PC-3 (cell line): Measurements from ENCODE around the gene EPB41L5. TPM values are rescaled to one million over a fixed set of nuclear protein-coding genes. Genes with fewer than 3 reads are reported as not detected.

ENCODE experiments used
- ATAC-seq: fragments of 200-7000 bp; cut with Tn5 transposase; 2 replicates; pipeline ENCODE4 v1.9.1; 2020; ENCODE audit warnings: mild to moderate bottlenecking, moderate library complexity
- BruUV-seq: library from RNA; stranded (reverse); fragments of 400-500 nt; replicated peaks from 2 replicates; lab custom pipeline; 2021; lab: Mats Ljungman, UMichigan
- CTCF ChIA-PET: fragments of 300-600 bp; sonication (Branson Sonifier 250); formaldehyde crosslinking; loops from one replicate; lab custom pipeline; 2022; ENCODE audit warnings: antibody characterized with exemption; lab: Charles Lee
- POLR2A ChIA-PET: fragments of 300-600 bp; sonication (Branson Sonifier 250); formaldehyde crosslinking; loops from one replicate; lab custom pipeline; 2022; ENCODE audit warnings: antibody characterized with exemption; ENCODE audit not compliant: unreplicated experiment; lab: Charles Lee
- DNase-seq: peaks from one replicate; pipeline ENCODE4 v3.0.0-alpha.2; 2015
- H2AFZ ChIP-seq: fragments of 300-600 bp; sonication (generic); 2 replicates; pipeline ENCODE4 v1.6.0; 2016; ENCODE audit warnings: antibody characterized with exemption, low read length
- H3F3A ChIP-seq: fragments of 300-600 bp; sonication (generic); one replicate; pipeline ENCODE4 v1.6.0; 2017; ENCODE audit warnings: antibody characterized with exemption, low read length, control low read depth, mild to moderate bottlenecking; ENCODE audit not compliant: unreplicated experiment
- H3K27ac ChIP-seq: fragments of 300-600 bp; sonication (generic); 2 replicates; pipeline ENCODE4 v1.5.1; 2016; ENCODE audit warnings: mild to moderate bottlenecking, low read length
- H3K27me3 ChIP-seq: fragments of 300-600 bp; sonication (generic); 2 replicates; pipeline ENCODE4 v1.6.1; 2016; ENCODE audit warnings: low read length, mixed read lengths
- H3K36me3 ChIP-seq: fragments of 300-600 bp; sonication (generic); 2 replicates; pipeline ENCODE4 v1.6.1; 2016; ENCODE audit warnings: low read depth, mixed run types, low read length, mixed read lengths
- H3K4me1 ChIP-seq: fragments of 300-600 bp; sonication (generic); 2 replicates; pipeline ENCODE4 v1.5.1; 2016; ENCODE audit warnings: low read length; ENCODE audit not compliant: insufficient read depth
- H3K4me2 ChIP-seq: fragments of 300-600 bp; sonication (generic); 2 replicates; pipeline ENCODE4 v1.6.0; 2016; ENCODE audit warnings: low read length
- H3K4me3 ChIP-seq: fragments of 300-600 bp; sonication (generic); 2 replicates; pipeline ENCODE4 v1.5.1; 2016; ENCODE audit warnings: mild to moderate bottlenecking, low read length, mixed read lengths
- H3K79me2 ChIP-seq: fragments of 300-600 bp; sonication (generic); 2 replicates; pipeline ENCODE4 v1.6.1; 2017; ENCODE audit warnings: low read length, mixed read lengths
- H3K9ac ChIP-seq: fragments of 300-600 bp; sonication (generic); 2 replicates; pipeline ENCODE4 v1.6.0; 2016; ENCODE audit warnings: mild to moderate bottlenecking, low read length
- H3K9me2 ChIP-seq: fragments of 300-600 bp; sonication (generic); replicated peaks from 2 replicates; pipeline ENCODE4 v1.6.1; 2016; ENCODE audit warnings: mixed run types, low read length, mixed read lengths
- H3K9me3 ChIP-seq: fragments of 300-600 bp; sonication (generic); 2 replicates; pipeline ENCODE4 v1.6.1; 2016; ENCODE audit warnings: low read length, mixed read lengths
- H4K20me1 ChIP-seq: fragments of 300-600 bp; sonication (generic); 2 replicates; pipeline ENCODE4 v1.6.1; 2016; ENCODE audit warnings: low read length, mixed read lengths
- CTCF ChIP-seq: fragments of 300-600 bp; sonication (generic); conservative IDR thresholded peaks from 2 replicates; pipeline ENCODE4 v1.5.1; 2017; ENCODE audit warnings: antibody characterized with exemption, low read depth, mild to moderate bottlenecking, low read length
- EZH2 ChIP-seq: fragments of 300-600 bp; sonication (generic); IDR thresholded peaks from one replicate; pipeline ENCODE4 v1.6.1; 2017; ENCODE audit warnings: antibody characterized with exemption, mild to moderate bottlenecking, low read length; ENCODE audit not compliant: unreplicated experiment
- EZH2phosphoT487 ChIP-seq: fragments of 300-600 bp; sonication (generic); IDR thresholded peaks from 2 replicates; pipeline ENCODE4 v1.6.1; 2018; ENCODE audit warnings: mild to moderate bottlenecking, antibody characterized with exemption, low read length, borderline replicate concordance
- intact Hi-C: fragments of 100-400 bp; cut with micrococcal nuclease; formaldehyde crosslinking; loops from 2 replicates; pipeline ENCODE4 v1.9.0; 2023
- total RNA-seq: library from RNA; depleted of rRNA; stranded (reverse); fragments of >200 nt; gene quantifications from 2 replicates; pipeline ENCODE4 v1.2.3, GENCODE V29; 2014

EPB41L5 gene
- total RNA-seq, 1 experiment from 2014 or later: 11.7 TPM

DNA sequence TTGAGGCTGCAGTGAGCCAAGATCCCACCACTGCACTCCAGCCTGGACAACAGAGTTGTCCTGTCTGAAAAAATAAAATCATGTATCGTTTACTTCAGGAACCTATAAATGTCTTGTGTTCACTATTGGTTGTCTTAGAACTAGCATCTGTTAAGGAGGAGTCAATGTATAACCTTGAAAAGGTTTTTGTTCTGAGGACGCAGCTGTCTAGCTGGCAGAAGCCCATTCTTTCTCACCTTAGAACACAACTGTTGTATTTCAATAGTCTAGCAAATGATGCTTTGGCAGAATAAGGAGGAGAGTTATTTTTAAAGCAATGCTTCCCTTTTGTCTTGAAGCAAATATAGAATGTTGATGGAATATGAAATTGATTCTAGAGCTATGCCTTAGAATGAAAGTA, 21.1 kb downstream of the EPB41L5 start:
- Histone ChIP-seq H3K9me2 (no peaks in the 10 kb centered on the region), H3K9me3 (no peaks in the 10 kb centered on the region), H3K9ac (no peak overlapping the region), H3K36me3 (no peaks in the 10 kb centered on the region), H3K4me1 (no peaks in the 10 kb centered on the region), H3K4me2 (no peak overlapping the region), H2AFZ (no peak overlapping the region), H3K27ac (no peak overlapping the region), H3K79me2 (no peaks in the 10 kb centered on the region), H3K27me3 (no peaks in the 10 kb centered on the region), H4K20me1 (no peaks in the 10 kb centered on the region), H3K4me3 (no peak overlapping the region), H3F3A (no peaks in the 10 kb centered on the region)
- ATAC-seq (no peak), DNase-seq (no peak)
- ChIA-PET POLR2A (no interaction called here), CTCF (no interaction called here)
- no TSS peak for BruUV-seq
- intact Hi-C loops: no loop called here
- no peak for TF ChIP-seq CTCF
- no peak for TF ChIP-seq EZH2phosphoT487
- no peak for TF ChIP-seq EZH2

GRCh38 chr2:120034621-120035020, 21.7 kb downstream of the EPB41L5 start:
- intact Hi-C loops: no loop called here
- Histone ChIP-seq H3F3A (no peaks in the 10 kb centered on the region), H3K9me2 (no peaks in the 10 kb centered on the region), H3K27ac (no peak overlapping the region), H3K79me2 (no peaks in the 10 kb centered on the region), H2AFZ (no peak overlapping the region), H3K9me3 (no peaks in the 10 kb centered on the region), H3K4me1 (no peaks in the 10 kb centered on the region), H3K4me2 (no peak overlapping the region), H3K36me3 (no peaks in the 10 kb centered on the region), H3K27me3 (no peaks in the 10 kb centered on the region), H3K9ac (no peak overlapping the region), H3K4me3 (no peak overlapping the region), H4K20me1 (no peaks in the 10 kb centered on the region)
- ChIA-PET POLR2A (no interaction called here), CTCF (no interaction called here)
- BruUV-seq: no TSS peak
- no peak for TF ChIP-seq CTCF
- no peak for TF ChIP-seq EZH2
- no peak for TF ChIP-seq EZH2phosphoT487
- DNase-seq (no peak), ATAC-seq (no peak)

- no peaks in the 10 kb centered on the region for H3F3A ChIP-seq
- ATAC-seq: no peak
- no peaks in the 10 kb centered on the region for H3K4me1 ChIP-seq
- no peak overlapping the region for H3K4me2 ChIP-seq
- no peaks in the 10 kb centered on the region for H3K27me3 ChIP-seq
- no peaks in the 10 kb centered on the region for H3K9me2 ChIP-seq
- intact Hi-C loops: no loop called here
- H3K4me3 ChIP-seq: no peak overlapping the region
- H3K9ac ChIP-seq: no peak overlapping the region
- no peaks in the 10 kb centered on the region for H3K9me3 ChIP-seq
- no peak for DNase-seq
- H2AFZ ChIP-seq: no peak overlapping the region
- CTCF ChIA-PET: no interaction called here
- POLR2A ChIA-PET: no interaction called here
- no TSS peak for BruUV-seq
- no peaks in the 10 kb centered on the region for H4K20me1 ChIP-seq
- H3K79me2 ChIP-seq: no peaks in the 10 kb centered on the region
- H3K36me3 ChIP-seq: no peaks in the 10 kb centered on the region
- no peak overlapping the region for H3K27ac ChIP-seq
- no peak for TF ChIP-seq EZH2phosphoT487
- TF ChIP-seq EZH2: no peak
- TF ChIP-seq CTCF: no peak
These were observed 23.3 kb downstream of the EPB41L5 start for GRCh38 chr2:120036145-120036544.
